HUES48 (cell line): ENCODE measurements around the gene PPIL1.

Source experiments
- H3K27ac ChIP-seq: one replicate; pipeline ENCODE4 v1.7.0; 2013; ENCODE audit warnings: low read depth, low read length, inconsistent platforms
- H3K27me3 ChIP-seq: 2 replicates; pipeline ENCODE4 v1.6.1; 2013; ENCODE audit warnings: mild to moderate bottlenecking, low read length; ENCODE audit not compliant: control insufficient read depth, insufficient read depth
- H3K36me3 ChIP-seq: 2 replicates; pipeline ENCODE4 v1.6.1; 2013; ENCODE audit warnings: low read length; ENCODE audit not compliant: control insufficient read depth, insufficient read depth
- H3K4me1 ChIP-seq: 2 replicates; pipeline ENCODE4 v1.6.1; 2013; ENCODE audit warnings: mild to moderate bottlenecking, low read length; ENCODE audit not compliant: control insufficient read depth, insufficient read depth
- H3K4me3 ChIP-seq: 2 replicates; pipeline ENCODE4 v1.5.1; 2013; ENCODE audit warnings: mild to moderate bottlenecking, low read depth, low read length
- H3K9ac ChIP-seq: 2 replicates; pipeline ENCODE4 v1.6.1; 2013; ENCODE audit warnings: mild to moderate bottlenecking, low read depth, low read length, moderate library complexity
- H3K9me3 ChIP-seq: 2 replicates; pipeline ENCODE4 v1.6.1; 2013; ENCODE audit warnings: low read length; ENCODE audit not compliant: control insufficient read depth, insufficient read depth

The PPIL1 gene

GRCh38 chr6:36832313-36832712, 42.3 kb downstream of the PPIL1 start:
- H3K4me3 ChIP-seq, result no peak overlapping the region
- no peaks in the 10 kb centered on the region for H3K9me3 ChIP-seq
- no peak overlapping the region for H3K9ac ChIP-seq
- peaks cover 19% of the 10 kb centered on the region for H3K27me3 ChIP-seq
- no peak overlapping the region for H3K27ac ChIP-seq
- H3K4me1 ChIP-seq, result peaks cover 6% of the 10 kb centered on the region; the same call in 1 of the 2 replicates
- no peaks in the 10 kb centered on the region for H3K36me3 ChIP-seq

- peaks cover 2% of the 10 kb centered on the region; the same call in 1 of the 2 replicates for H3K27me3 ChIP-seq
- no peaks in the 10 kb centered on the region for H3K36me3 ChIP-seq
- no peaks in the 10 kb centered on the region for H3K9me3 ChIP-seq
- H3K9ac ChIP-seq, result no peak overlapping the region
- no peak overlapping the region for H3K27ac ChIP-seq
- H3K4me1 ChIP-seq, result peaks cover 6% of the 10 kb centered on the region; the same call in 1 of the 2 replicates
- H3K4me3 ChIP-seq, result no peak overlapping the region
These were observed 44.0 kb downstream of the PPIL1 start for GRCh38 chr6:36830577-36830976.

GRCh38 chr6:36829919-36830544, 44.6 kb downstream of the PPIL1 start:
- H3K9ac ChIP-seq, result no peak overlapping the region
- no peak overlapping the region for H3K27ac ChIP-seq
- no peaks in the 10 kb centered on the region for H3K9me3 ChIP-seq
- peaks cover 5% of the 10 kb centered on the region; the same call in 1 of the 2 replicates for H3K4me1 ChIP-seq
- no peaks in the 10 kb centered on the region for H3K36me3 ChIP-seq
- no peak overlapping the region for H3K4me3 ChIP-seq
- H3K27me3 ChIP-seq, result no peaks in the 10 kb centered on the region

- Histone ChIP-seq H3K4me3 (no peak overlapping the region), H3K27me3 (no peaks in the 10 kb centered on the region), H3K9me3 (no peaks in the 10 kb centered on the region), H3K27ac (no peak overlapping the region), H3K4me1 (no peaks in the 10 kb centered on the region), H3K9ac (no peak overlapping the region), H3K36me3 (no peaks in the 10 kb centered on the region)
These were observed 47.1 kb downstream of the PPIL1 start for GRCh38 chr6:36827261-36828079.

- Histone ChIP-seq H3K4me3 (no peak overlapping the region), H3K9me3 (no peaks in the 10 kb centered on the region), H3K27me3 (no peaks in the 10 kb centered on the region), H3K9ac (no peak overlapping the region), H3K4me1 (no peaks in the 10 kb centered on the region), H3K36me3 (no peaks in the 10 kb centered on the region), H3K27ac (no peak overlapping the region)
These were observed 47.9 kb downstream of the PPIL1 start for GRCh38 chr6:36826520-36827227.

GRCh38 chr6:36825994-36826393, 48.6 kb downstream of the PPIL1 start:
- Histone ChIP-seq H3K4me1 (no peaks in the 10 kb centered on the region), H3K4me3 (no peak overlapping the region), H3K27ac (no peak overlapping the region), H3K9ac (no peak overlapping the region), H3K36me3 (no peaks in the 10 kb centered on the region), H3K9me3 (no peaks in the 10 kb centered on the region), H3K27me3 (no peaks in the 10 kb centered on the region)

GRCh38 chr6:36825452-36825851, 49.2 kb downstream of the PPIL1 start:
- Histone ChIP-seq H3K9me3 (no peaks in the 10 kb centered on the region), H3K36me3 (no peaks in the 10 kb centered on the region), H3K9ac (no peak overlapping the region), H3K27me3 (no peaks in the 10 kb centered on the region), H3K27ac (no peak overlapping the region), H3K4me1 (no peaks in the 10 kb centered on the region), H3K4me3 (no peak overlapping the region)

- Histone ChIP-seq H3K27me3 (no peaks in the 10 kb centered on the region), H3K27ac (no peak overlapping the region), H3K36me3 (no peaks in the 10 kb centered on the region), H3K4me1 (no peaks in the 10 kb centered on the region), H3K9ac (no peak overlapping the region), H3K4me3 (no peak overlapping the region), H3K9me3 (no peaks in the 10 kb centered on the region)
These were observed 50.4 kb downstream of the PPIL1 start for GRCh38 chr6:36824253-36824652.

- Histone ChIP-seq H3K27ac (no peak overlapping the region), H3K36me3 (no peaks in the 10 kb centered on the region), H3K27me3 (no peaks in the 10 kb centered on the region), H3K4me1 (no peaks in the 10 kb centered on the region), H3K9ac (no peak overlapping the region), H3K9me3 (no peaks in the 10 kb centered on the region), H3K4me3 (no peak overlapping the region)
These were observed 51.0 kb downstream of the PPIL1 start for GRCh38 chr6:36823421-36824096.

GRCh38 chr6:36822506-36823269, 51.9 kb downstream of the PPIL1 start:
- no peaks in the 10 kb centered on the region for H3K9me3 ChIP-seq
- no peak overlapping the region for H3K4me3 ChIP-seq
- H3K9ac ChIP-seq, result no peak overlapping the region
- H3K36me3 ChIP-seq, result no peaks in the 10 kb centered on the region
- H3K27ac ChIP-seq, result no peak overlapping the region
- no peaks in the 10 kb centered on the region for H3K4me1 ChIP-seq
- no peaks in the 10 kb centered on the region for H3K27me3 ChIP-seq
